ENCODE measurements around the gene PRRT1B. TPM values are rescaled to one million over a fixed set of nuclear protein-coding genes. Genes with fewer than 3 reads are reported as not detected.
"Not testable (repeated sequence)": the region's sequence is repeated elsewhere in the genome, so short reads cannot be mapped to it uniquely, and the experiment has no call there.

The PRRT1B gene
- total RNA-seq, 1 experiment from 2014 or later = not detected

DNA sequence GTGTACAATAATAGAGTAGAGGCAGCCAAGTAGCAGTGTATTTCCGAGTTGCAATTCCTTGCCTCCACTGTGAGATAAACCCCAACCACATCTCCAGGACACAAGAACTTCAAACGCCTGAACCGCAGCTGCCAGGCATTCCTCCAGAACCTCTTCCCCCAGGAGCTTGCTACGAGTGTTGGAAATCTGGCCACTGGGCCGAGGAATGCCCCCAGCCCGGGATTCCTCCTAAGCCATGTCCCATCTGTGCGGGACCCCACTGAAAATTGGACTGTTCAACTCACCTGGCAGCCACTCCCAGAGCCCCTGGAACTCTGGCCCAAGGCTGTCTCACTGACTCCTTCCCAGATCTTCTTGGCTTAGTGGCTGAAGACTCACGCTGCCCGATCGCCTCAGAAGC lies 3.9 kb downstream of the PRRT1B start:
- DNase-seq (ENCODE audit: low read depth) = not testable (repeated sequence)

DNA sequence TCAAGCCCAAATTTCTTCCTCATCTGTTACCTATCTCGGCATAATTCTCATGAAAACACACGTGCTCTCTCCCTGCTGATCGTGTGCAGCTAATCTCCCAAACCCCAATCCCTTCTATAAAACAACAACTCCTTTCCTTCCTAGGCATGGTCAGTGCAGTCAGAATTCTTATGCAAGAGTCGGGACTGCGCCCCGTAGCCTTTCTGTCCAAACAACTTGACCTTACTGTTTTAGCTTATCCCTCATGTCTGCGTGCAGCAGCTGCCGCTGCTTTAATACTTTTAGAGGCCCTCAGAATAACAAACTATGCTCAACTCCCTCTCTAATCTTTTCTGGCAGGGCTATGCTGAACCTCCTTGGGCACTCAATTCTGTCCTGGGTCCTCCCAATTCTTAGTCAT lies 5.1 kb downstream of the PRRT1B start:
- not testable (repeated sequence) for DNase-seq (ENCODE audit: low read depth)

DNA sequence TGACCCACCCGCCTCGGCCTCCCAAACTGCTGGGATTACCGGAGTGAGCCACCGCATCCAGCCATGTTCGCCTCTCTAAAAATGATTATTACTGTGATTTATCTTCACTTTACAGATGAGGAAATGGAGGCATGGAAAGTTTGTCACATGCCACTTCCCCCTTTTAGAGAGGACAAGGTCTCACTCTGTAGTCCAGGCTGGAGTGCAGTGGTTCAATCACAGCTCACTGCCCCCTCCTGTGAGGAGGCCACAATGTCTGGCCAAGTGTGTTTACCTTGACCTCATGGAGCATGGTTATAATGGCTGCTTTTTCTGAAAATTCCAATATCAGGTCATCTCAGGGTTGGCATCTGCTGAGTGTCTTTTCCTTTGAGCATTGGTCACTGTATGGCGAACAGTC lies 6.7 kb downstream of the PRRT1B start:
- no peak for DNase-seq (ENCODE audit: low read depth)

DNA sequence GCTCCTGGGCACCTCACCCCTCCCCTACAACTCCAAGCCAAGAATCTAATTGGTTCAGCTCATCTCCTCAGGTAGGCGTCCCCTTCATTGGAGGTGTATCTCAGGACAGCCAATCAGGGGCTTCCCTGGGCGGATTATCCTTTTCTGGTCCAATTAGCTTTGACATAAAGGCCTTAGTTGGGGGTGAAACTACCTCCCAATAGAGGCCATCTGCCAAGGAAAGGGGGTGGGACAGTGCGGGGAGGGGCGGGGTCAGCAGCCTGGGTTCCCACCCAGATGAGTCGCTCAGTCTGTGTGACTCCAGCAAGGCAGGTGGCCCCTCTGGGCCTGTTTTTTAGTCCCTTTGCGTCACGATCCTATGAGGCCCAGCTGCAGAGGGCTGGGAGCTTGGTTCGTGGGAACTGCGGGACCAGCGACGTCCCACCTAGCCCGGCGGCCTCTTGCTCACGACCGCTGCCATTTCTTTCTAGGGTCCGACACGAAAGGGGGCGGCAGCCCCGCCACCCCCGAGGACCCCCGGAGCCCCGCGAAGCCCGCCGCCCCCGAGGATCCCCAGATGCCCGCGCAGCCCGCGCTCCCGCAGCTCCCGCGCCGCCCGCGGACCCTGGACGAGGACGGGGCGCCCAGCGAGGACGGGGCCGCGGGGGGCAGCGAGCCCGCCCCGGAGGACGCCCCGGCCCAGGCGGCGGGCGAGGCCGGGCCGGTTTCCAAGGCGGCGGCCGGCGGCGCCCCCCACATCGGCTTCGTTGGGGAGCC lies 8.9 kb downstream of the PRRT1B start:
- DNase-seq (ENCODE audit: low read depth) = no peak

DNA sequence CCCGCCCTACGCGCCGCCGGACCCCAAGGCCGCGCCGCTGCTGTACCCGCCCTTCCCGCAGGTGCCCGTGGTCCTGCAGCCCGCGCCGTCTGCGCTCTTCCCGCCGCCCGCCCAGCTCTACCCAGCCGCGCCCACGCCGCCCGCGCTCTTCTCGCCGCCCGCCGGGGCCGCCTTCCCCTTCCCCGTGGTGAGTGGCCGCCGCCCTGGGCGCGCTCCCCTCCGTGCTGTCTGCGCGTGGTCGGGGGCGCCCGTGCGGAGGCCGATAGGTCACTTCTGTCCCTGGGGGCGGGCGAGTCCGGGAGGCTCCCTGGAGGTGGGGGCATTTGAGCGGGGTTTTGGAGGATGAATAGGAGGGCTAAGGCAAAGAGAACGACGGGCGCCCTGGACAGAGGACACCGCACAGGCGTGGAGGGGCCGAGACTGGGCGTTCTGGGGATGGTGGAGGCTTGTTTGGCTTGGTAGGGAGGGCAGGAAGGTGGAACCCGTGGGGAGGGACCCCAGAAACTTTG lies 9.6 kb downstream of the PRRT1B start:
- DNase-seq (ENCODE audit: low read depth) = no peak

DNA sequence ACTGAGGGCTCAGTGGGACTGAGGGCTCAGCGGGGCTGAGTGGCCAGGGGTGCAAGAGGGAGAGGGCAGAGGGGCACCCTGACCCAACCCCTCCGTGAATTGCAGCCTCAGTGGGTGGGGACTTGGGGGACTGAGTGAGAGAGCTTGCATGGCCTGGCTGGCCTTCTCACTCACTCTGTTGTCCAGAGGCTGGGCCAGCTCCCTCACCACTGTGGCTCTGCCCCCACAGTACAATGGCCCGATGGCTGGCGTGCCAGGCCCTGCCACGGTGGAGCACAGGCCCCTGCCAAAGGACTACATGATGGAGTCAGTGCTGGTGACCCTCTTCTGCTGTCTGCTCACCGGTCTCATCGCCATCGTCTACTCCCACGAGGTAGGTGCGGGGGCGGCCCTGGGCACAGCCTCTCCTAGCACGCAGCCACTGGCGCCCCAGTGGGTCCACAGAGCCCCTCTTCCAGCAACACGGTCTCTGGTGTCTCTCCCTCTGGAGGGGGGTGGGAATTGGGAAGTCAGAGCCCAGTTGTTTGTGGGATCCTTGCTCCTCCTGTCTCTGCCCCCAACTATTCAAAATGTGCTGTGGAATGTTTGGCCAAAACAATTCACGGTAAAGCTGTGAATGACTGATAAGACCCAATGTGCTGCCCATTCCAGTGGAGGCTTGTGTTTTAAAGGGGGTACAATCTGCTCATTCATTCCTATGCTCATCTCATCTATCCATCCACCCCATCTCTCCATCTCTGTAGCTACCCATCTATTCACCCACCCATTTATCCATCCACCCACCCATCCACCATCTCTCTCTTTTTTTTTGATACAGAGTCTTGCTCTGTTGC lies 10.7 kb downstream of the PRRT1B start:
- no peak for DNase-seq (ENCODE audit: low read depth)

DNA sequence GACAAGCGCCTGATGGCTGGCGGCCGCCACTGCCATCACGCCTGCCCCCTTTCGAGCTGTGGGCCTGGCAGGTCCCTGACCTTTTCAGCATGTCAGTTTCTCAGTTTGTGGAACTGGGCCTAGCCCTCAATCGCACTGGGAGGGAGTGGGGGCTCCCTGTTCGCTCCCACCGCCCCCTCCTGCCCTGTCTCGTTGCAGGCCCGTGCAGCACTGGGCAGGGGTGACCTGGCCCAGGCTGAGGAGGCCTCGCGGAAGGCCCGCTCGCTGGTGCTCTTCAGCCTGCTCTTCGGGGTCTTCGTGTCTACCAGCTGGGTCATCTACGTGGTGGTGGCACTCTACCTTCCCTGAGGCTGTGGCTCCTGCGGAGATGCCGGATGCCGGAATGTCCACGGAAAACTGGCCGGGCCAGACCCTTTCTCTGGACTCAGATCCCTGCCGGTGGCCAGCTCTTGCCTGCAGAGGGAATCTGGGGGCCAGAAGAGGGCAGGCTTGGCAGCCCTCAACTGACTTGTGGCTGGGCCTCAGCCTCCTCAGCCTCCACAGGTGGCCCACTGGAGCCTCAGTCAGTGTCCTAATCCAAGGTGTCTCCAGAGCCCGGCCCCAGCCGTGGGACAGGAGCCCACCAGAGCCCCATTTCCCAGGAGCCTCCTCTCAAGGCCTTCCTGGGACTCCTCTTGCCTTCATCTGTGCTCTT lies 12.7 kb downstream of the PRRT1B start:
- DNase-seq (ENCODE audit: low read depth) = no peak

DNA sequence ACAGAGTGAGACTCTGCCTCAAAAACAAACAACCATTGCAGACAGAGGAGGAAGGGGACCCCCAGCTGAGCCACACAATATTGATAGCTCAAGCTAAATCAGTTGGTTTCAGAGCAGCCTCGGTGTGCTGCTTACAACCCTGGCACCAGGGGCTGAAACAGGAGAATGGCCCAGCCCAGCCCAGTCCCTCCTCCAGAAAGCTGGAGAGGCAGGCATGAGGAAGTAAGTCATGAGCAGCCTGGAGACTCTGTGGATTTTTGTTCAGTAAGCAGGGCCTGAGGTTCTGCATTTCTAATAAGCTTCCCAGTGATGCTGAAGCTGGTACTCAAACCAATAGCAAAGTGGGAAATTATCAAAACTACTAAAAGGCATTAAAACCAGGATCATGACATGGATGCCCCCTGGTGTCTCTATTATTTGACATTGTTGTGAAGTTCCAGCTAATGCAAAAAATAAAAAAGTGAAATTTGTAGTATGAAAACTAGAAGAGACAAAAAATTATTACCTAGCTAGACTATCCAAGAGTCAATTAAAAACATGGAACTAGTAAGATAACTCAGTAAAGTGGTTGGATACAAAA lies 14.2 kb downstream of the PRRT1B start:
- DNase-seq (ENCODE audit: low read depth) = no peak

DNA sequence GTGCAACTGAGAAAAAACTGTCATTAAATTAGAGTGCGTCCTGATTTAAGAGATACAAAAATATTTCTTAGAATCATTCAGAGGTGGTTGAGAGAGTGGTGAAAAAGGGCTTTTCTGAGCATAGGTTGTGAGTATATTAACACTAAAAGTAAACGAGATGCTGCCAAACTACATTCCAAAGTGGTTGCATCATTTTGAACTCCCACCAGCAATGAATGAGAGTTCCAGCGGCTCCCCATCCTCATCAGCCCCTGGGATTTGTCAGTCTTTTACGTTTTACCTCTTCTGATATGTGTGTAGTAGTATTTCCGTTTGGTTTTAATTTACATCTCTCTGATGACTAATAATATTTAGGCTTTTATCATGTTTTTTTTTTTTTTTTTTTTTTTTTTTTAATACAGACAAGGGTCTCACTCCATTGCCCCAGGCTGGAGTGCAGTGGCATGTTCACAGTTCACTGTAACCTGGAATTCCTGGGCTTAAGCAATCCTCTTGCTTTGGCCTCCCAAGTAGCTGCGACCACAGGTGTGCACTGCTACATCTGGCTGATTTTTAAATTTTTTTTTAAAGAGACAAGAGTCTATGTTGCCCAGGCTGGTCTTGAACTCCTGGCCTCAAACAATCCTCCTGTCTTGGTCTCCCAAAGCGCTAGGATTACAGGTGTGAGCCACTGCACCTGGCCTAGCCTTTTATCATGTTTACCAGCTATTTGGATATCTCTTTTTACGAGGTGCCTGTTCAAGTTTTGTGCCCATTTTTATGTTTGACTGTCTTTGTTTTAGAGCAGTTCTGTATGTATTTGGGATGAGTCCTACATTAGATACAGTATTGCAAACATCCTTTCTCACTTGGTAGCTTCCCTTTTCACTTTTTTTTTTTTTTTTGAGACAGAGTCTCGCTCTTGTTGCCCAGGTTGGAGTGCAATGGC lies 17.0 kb downstream of the PRRT1B start:
- peak; percentile 24 for DNase-seq (ENCODE audit: low read depth)

DNA sequence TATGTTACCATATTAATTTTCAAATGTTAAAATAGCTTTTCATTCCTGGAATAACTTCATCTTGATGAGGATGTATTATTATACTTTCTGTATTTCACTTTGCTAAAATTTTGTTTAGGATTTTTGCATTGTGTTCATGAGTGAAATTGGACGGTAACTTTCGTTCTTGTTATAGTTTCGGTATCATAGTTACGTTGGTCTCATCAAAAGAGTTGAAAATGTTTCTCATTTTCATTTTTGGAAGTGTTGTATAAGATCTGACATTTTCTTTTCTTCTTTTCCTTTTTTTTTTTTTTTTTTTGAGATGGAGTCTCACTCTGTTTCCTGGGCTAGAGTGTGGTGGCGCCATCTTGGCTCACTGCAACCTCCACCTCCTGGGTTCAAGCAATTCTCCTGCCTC lies 20.0 kb downstream of the PRRT1B start:
- no peak for DNase-seq (ENCODE audit: low read depth)

DNA sequence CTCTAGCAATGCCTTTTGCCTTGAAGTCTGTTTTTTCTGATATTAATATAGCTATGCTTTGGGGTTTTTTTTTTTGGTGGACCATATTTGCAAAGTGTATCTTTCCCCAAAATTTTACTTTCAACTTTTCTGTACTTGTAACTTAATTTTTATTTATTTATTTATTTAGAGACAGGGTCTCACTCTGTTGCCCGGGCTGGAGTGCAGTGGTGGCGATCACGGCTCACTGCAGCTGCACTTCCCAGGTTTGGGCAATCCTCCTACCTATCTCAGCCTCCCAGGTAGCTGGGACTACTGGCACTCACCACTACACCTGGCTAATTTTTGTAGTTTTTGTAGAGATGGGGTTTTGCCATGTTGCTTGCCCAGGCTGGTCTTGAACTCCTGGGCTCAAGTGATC lies 20.8 kb downstream of the PRRT1B start:
- DNase-seq (ENCODE audit: low read depth) = no peak

DNA sequence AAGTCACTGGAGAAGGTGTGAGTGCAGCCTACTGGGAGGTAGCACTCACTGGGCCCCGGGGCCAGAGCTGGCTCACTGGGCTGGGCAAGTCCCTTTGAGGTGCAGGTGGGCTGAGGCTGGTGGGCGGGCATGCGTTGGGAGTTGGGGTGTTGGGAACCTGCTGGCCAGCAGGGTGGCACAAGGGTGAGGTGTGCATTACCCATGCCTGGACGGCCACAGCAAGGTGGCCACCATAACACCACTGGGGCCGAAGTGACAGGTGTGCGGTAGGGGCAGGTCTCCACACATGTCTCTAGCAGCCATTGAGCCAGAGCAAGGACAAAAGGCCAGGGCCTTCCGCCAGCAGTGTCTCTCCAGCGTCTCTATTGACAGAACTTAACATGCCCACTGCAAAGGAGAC lies 22.6 kb downstream of the PRRT1B start:
- no peak for DNase-seq (ENCODE audit: low read depth)

DNA sequence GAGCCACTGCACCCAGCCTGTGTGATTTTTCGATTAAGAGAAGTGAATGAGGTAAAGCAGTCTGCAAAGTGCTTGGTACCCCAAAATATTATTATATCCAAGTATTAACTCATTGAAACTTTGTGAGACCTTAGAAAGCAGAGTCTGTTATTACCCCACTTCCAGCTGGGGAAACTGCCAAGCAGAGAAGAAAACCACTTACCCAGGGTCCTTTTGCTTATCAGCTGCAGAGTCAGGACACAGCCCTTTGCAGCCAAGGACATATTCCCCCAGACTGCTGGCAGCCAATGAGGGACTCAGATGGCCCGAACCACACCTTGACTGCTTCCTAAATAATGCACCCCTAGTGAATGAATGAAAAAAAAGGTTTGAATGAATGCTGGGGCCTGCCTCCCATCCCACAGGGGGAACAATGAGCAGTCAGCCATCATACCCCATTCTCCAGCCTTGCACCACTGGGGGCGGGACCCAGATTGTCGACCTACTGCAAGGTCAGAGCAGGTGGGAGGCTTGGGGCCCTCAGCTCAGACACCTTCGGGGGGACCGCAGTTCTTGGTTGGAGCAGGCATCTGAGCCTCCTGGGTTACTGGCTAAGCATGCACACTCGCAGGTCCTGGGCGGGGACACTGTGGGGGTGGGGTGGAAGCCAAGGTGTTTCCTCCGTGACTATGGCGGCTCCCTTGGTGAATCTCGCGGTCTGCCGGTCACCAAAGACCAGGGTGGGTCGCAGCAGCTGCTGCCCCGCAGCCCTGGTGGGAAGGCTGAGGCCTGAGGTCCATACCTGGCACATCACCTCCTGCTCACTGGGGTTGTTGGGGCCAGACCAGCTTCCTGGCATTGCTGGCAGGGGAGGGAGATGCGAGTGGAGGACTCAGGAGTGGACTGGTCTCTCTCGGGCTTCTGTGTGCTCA lies 29.7 kb downstream of the PRRT1B start:
- no peak for DNase-seq (ENCODE audit: low read depth)

DNA sequence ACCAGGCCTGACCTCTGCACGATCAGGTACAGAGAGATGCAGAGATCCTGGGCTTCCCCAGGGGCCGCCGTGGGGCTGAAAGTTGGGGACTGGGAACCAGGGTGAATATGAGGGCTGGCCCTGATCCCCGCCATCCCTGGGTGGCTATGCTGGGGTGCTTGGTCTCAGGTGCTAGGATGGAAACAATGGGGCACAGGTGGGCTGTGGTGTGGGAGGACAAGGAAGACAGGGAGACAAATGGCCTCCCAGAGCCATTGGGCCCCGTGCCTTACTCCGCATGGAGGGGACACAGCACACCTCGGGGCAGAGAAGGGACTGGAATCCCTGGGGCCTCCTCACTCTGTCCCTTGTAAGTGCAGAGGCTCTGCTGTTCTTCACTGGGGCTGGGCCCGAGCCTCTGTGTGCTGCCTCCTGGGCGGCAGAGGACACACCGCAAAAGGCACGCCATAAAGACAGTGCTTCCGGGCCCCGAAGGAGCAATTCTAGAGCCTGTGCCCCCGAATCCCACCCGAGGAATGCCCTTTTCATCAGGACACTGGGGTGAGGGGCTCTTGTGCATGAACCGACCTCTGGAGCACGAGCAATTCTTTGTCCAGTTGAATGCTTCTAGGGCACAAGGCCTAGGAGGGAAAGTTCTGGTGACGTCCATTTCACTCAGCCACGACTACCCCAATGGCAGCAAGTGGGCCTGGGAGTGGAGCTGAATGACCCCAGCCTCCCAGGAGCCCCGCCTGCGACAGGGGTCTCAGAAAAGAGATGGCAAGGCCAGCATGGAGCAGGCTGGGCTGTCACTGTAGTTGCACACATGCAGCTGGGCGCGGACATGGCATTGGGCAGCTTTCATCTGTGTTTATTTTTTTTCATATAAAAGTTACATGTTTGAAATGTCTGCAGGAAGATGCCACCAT lies 30.9 kb downstream of the PRRT1B start:
- no peak for DNase-seq (ENCODE audit: low read depth)

DNA sequence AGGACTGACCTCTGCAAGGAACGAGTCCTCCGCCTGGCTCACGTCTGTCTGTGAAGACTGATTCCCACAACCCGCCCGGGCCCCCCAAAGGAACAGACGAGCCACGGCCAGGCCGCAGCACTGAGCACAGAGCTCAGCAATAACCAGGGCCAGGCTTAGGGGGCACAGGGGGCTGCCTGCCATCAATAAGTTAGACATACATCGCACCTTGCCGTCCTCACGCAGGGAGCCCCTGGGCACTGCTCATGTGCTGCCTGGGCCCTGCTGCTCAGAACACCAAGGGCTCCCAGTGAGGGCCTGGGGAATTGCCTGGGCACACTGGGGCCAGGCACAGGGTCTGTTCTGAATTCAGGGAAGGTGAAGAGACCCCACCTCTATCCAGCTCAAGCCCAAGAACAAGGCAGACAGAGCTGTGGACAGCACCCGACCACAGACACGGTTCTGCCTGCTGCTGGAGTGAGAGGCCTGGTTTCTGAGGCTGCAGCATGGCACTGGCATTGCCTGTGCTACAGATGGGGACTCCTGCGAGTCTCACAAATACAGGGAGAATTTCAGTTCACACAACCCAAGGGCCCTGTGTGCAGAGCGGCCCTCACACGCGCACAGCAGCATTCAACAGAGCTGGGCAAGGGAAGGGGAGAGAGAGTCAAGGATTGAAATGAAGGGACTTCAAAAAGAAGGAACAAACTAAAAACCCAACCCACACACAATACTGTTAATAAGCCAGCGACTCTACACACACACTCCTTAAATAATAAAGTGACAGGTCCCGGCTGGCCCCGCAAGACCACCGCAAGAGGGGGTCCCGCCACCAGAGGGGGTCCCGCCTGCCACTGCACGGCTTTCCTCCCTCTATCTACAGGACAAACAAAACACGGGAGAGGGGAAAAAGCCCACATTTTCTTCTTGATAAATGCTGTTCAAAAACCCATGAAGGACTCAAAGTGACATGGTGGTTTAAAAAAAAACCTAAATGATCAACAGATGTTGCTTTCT lies 32.0 kb downstream of the PRRT1B start:
- no peak for DNase-seq (ENCODE audit: low read depth)

DNA sequence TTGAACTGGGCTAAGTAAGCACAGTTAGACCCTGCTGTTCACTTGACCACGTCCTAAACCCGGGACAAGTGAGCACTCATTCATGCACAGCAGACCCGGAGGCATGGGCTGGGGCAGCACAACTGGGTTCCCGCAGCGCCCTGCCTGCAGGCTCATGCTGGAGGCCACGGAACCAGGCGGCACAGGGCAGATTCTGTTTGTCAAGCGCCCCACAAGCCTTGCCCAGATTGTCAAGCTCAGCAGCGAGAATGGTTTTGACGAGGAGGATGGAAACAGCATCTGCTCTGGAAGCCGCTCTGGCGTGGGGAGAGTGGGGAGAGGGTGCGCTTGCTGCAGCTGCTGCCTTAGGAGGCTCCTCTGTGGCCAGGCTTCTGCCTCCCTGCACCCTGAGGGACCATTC lies 32.7 kb downstream of the PRRT1B start:
- DNase-seq (ENCODE audit: low read depth) = no peak

Measured in HT1080 (cell line).